GM12873 (cell line): ENCODE results near the gene SAP30BP.

Source experiments
- CTCF ChIP-seq: IDR thresholded peaks from 2 replicates; pipeline ENCODE4 v1.5.1; 2012; ENCODE audit warnings: low read depth, mild to moderate bottlenecking, moderate library complexity, low read length, control low read depth; ENCODE audit not compliant: insufficient read depth; ENCODE audit errors: missing control alignments

Gene SAP30BP

DNA sequence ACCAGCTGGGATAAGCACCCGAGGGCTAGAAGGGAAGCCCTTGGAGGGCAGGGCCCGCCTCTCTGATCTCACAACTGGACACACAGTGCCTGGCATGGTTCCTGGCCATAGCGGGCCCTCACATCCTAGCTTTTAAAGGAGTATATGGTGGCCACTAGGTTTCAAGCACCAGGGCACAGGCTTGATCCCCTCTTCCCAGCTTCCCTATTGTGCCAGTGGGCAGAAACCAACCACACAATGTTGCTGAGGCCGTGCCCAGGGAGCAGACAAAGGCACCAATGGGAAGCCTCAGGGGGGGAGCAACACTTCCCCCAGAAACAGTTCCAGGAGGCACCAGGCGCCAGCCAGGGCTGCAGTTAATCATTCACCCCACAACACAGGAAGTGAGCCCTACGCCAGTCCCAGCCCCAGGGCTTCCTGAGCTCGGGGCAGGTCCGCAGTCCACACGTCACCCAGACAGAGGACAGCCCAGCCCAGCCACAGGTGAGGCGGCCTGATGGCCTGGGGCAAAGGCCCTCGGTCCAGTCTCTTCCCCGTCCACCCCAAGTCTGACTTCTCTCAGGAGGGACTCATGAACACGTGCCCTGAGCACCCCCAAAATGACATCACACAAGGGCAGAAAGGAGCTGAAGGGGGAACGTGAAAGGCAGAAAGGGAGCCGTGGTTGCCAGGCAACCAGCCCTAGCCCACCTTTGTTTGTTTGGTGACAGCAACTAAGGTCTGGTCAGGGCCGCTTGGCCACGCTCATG, 21.1 kb upstream of the SAP30BP start:
- no peak for TF ChIP-seq CTCF

DNA sequence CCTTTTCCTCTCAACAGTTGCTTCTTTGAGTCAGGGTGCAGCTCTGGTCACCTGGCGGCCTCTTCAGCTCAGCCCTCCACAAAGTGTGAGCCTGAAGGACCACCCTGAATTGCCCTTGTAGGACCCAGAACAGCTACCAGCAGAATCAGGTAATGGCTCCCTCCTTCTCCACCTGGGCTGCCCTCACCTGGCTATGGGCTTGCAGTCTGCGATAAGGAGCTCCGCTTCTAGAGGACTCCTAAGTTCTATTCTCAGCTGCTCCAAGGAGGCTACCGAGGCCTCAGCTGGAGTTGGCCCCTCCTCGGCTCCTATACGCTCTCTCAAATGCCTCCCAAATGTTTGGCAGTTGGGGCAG, 20.5 kb upstream of the SAP30BP start:
- TF ChIP-seq CTCF = no peak

DNA sequence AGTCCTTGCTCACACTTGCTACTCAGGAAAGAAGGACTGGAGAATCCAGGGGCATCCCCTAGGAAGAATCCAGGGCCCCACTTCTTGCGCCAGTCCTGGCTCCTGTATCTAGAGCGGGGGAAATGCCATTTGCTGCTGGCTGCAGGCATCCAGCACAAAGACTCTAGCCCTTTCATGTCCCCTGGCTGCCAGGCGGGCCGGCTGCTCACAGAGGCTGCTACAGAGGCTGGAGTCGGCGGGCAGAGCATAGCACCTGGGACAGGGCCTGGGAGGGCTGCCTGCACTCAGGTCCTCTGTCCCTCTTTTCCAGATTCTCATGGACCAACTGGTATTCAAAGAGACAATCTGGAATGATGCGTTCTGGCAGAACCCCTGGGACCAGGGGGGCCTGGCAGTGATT, 20.1 kb upstream of the SAP30BP start:
- TF ChIP-seq CTCF = no peak

DNA sequence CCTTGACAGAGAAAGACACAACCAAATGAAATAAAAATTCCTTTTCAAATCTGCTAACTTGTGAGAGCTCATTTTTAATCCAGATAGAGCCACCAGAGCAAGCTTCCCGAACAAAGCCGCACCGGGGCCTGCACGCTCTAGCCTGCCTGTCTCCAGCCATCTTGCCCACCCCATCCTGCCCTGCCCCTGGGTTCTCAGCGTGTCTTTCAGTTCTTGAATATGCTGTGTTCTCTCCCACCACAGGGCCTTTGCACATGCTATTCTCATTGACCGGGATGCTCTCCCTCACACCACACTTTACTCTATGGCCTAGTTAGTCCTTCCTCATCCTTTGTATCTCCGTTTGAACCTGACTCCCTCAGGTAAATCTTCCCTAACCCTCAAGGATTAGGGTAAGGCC, 19.2 kb upstream of the SAP30BP start:
- no peak for TF ChIP-seq CTCF

DNA sequence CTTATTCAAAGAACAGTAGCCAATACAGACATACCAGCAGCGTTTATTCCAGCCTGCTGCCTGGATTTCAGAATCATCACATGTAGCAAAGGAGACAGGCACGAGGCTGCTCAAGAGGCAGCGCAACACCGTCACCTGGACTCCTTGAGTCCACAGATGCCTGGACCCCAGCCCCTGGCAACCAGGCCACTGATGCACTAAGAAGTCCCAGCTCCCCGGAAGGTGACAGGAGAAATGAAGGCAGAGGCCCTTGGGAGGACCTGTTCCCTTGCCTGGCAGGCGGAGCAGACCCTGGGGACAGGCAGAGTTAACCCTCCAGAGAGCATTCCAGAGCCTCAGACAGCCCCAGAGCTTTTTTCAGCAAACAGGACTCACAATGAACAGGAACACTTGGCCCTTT, 17.5 kb upstream of the SAP30BP start:
- TF ChIP-seq CTCF = no peak

DNA sequence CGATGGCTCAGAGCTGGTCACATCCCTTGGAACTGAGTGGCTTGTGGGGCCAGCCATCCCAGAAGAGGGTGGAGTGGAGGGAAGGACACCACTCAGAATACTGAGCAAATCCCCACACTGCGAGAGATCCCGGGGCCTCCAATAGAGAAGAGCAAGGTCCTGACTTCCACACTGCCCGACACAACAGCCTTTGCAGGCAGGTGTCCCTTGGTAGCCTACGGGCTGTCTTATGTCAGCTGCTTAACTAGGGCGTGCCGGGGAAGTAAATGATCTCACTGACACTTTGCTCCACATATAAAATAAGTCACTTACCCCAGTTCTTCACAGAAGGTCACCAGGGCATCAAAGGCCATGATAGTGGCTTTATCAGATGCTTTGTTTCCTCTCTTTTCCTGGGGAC, 16.3 kb upstream of the SAP30BP start:
- no peak for TF ChIP-seq CTCF

GRCh38 chr17:75652341-75652740, 14.8 kb upstream of the SAP30BP start:
- TF ChIP-seq CTCF = no peak
